A204.1 (cell line): ENCODE measurements around the gene SPAG5.

ENCODE experiments used
- FAIRE-seq: peaks from 2 replicates; lab custom pipeline; 2012; peaks lifted over from hg19 to GRCh38; lab: Jason Lieb, UNC

SPAG5 gene

GRCh38 chr17:28544402-28545140 is 54.3 kb downstream of the SPAG5 start:
- FAIRE-seq, result no peak

DNA sequence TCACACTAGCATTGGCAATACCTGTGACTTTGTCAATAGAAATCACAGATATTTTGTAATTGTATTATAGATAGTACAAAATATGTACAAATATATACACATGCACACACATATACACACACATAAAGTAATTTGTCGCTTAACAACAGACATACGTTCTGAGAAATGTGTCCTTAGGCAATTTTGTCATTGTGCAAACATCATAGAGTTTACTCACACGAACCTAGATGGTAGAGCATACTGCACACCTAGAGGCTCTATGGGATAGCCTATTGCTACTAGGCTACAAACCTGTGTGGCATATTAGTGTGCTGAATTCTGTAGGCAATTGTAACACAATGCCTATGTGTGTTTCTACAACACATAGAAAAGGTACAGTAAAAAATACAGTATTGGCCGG is 57.4 kb downstream of the SPAG5 start:
- FAIRE-seq, result no peak

DNA sequence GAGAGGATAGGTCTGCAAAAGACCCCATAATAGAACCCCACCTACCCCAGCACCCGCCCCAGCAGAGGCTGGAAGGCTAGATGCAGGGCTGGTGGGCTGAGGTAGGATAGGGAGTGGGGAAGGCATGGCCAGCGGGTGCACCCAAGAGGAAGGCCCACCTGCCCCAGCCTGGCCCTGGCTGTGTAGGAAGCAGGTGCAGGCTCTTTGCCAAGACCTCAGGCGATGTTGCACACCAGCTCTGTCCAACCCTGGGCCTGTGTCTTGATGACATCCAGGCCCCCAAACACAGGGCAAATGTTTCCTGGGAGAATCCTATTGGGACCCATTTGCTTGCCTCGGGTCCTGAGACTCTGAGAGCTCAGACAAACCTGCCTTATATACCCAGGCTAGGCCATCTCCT is 58.6 kb downstream of the SPAG5 start:
- no peak for FAIRE-seq

DNA sequence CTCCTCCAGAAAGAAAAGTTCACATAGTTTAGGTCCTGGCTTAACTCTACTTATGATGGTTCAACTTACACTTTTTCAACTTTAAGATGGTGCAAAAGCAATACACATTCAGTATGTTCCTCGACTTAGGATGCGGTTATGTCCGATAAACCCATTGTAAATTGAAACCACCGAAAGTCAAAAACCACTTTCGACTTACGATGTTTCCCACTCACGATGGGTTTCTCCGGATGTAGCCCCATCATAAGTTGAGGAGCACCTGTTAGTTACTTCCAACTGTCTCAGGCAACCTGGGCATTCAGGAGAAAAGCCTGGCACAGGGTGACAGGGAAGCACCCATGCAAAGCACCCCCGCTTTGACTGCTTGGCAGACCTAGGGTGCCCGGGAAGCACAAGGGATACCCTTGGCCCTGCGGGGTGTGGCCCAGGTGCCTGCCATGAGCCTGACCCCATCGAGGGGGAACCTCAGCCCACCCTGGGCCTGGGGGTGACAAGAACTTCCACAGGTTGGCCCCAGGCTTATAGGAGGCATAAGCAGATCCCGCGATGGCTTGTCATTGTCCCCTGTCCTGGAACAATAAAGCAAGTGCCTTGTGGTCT is 60.4 kb downstream of the SPAG5 start:
- no peak for FAIRE-seq

GRCh38 chr17:28537219-28537610 is 61.6 kb downstream of the SPAG5 start:
- no peak for FAIRE-seq

GRCh38 chr17:28536532-28537218 is 62.1 kb downstream of the SPAG5 start:
- no peak for FAIRE-seq

DNA sequence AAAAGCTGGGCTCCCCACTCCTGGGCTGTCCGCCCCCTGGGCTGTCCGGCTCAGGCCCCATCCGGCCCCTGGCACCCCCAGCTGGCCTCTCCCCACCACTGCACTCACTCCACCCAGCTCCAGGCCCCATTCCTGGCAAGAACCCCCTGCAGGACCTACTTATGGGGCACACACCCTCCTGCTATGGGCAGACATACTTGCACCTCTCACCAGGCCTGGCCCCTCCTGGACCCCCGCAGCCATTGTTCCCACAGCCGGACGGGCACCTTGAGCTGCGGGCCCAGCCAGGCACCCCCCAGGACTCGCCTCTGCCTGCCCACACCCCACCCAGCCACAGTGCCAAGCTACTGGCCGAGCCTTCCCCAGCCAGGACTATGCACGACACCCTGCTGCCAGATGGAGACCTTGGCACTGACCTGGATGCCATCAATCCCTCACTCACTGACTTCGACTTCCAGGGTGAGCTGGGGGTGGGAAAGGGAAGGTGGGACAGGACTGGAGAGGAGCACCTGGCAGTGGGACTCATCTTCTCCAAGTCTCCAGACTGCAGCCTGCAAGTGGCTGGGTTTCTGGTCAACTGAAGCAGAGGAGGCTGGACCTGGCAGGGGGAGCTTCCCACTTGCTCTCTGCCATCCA is 64.0 kb downstream of the SPAG5 start:
- FAIRE-seq, result no peak

- FAIRE-seq, result no peak
Measured at GRCh38 chr17:28533091-28533807, 65.6 kb downstream of the SPAG5 start.

GRCh38 chr17:28532050-28532960 is 66.5 kb downstream of the SPAG5 start:
- no peak for FAIRE-seq

DNA sequence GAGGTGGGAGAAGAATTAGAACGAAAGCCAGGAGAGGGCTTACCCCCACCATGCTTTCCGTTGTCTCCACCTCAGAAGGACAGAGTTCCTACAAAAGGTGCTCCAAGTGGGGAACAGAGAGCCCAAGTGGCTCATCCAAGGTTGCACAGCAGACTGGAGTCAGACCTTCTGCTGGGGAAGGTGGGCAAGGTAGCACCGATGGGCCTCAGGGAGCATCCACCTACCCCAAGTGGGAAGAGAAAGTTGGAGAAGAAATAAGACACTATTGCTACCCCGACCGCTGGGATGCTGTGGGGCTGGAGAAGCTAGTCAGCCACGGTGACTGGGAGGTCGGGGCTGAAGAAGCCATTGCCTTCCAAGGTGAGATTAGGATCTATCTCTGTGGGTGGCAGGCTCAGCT is 67.9 kb downstream of the SPAG5 start:
- no peak for FAIRE-seq

GRCh38 chr17:28530250-28530649 is 68.6 kb downstream of the SPAG5 start:
- FAIRE-seq, result no peak

- no peak for FAIRE-seq
Measured at GRCh38 chr17:28529013-28529400, 69.8 kb downstream of the SPAG5 start.

DNA sequence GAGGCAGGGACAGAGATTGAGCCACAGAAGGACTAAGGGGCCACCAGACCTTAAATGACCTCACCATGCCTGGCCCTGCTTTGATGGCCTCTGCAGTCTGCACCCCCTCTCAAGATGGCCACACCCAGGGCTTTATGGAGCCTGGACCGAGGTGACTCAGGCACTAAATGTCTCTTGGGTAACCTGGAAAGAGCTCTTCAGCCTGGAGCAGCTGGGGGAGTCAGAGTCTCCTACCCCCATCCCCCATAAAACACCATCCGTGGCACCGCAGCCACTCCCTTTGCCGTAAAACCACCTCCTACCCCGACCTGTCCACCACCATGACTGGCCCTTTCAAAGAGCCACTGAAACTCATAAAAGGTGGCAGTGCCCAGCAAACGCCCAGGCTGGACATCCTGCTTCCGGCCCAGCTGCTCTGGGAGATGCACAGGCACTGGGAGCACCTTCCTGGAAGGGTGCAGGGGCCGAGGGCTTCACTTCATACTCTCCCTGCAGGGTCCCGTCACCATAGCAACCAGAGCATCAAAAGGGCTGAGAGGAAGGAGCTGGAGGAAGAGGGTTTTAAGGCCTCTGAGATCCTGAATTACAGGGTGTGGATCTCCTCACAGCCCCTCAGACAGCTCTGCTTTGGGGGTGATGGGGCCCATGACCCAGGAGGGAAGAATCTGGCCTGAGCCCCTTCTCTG is 70.4 kb downstream of the SPAG5 start:
- FAIRE-seq, result no peak

DNA sequence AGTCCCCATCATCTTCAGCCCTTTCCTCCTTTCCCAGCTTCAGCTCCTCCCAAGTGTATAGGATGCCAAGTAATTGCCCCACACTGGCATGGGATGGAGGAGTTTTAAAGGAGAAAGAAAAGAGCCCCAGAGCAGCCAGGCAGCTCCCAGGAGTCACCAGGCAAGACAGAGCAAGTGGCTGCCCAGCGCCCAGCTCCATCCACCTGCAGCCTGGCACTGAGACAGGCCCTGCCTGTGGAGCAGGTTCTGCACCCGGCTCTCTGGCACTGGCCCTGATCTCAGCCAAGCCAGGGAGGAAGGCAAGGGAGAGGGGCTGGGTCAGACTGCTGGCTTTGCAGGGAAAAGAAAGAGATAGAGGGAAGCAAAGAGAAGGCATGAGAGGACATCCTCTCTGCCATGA is 71.0 kb downstream of the SPAG5 start:
- FAIRE-seq, result no peak
